Measurements from ENCODE around the gene CFAP92.
A peak's percentile ranks its signal among the peaks of the same experiment; 100 is the strongest.

Gene CFAP92

DNA sequence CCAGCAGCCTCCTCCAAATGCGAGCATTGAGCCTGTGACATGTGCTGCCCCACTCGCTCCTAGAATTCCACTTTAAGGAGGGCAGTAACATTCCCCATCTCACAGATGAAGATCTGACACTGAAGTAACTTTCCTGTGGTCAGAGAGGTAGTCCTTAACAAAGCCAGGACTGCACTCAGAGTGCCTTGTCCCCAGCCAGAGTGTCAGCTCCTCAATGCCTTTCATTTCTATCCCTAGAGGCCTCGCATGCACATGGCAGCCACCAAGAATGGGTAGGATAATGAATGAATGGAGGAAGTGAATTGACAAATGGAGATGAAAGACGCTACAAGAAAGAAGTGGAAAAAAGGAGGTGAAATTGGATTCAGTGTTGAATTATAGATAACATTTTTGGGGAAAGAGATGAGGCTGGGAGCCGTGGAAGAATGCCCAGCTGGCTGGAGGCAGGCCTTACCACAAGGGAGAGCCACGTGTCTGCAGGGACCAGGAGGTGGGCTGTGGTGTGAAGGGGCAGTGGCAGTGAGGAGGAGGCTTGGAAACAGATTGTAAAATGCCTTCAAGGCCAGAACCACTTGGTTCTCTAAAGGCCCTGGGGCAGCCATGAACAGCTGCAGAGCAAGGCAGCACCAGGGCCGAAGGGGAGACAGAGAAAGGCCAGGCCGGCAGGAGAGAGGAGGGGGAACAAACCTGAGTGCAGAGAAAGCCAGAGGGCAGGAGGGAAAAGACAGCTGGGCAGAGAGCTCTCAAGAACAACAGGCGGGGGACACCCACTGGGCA, 10.4 kb downstream of the CFAP92 start:
- DNase-seq (ENCODE audit: low spot score): no peak

- no peak for DNase-seq (ENCODE audit: low spot score)
These were observed 18.6 kb downstream of the CFAP92 start for GRCh38 chr3:128975276-128975675.

GRCh38 chr3:128973988-128974564, 19.8 kb downstream of the CFAP92 start:
- no peak for DNase-seq (ENCODE audit: low spot score)

DNA sequence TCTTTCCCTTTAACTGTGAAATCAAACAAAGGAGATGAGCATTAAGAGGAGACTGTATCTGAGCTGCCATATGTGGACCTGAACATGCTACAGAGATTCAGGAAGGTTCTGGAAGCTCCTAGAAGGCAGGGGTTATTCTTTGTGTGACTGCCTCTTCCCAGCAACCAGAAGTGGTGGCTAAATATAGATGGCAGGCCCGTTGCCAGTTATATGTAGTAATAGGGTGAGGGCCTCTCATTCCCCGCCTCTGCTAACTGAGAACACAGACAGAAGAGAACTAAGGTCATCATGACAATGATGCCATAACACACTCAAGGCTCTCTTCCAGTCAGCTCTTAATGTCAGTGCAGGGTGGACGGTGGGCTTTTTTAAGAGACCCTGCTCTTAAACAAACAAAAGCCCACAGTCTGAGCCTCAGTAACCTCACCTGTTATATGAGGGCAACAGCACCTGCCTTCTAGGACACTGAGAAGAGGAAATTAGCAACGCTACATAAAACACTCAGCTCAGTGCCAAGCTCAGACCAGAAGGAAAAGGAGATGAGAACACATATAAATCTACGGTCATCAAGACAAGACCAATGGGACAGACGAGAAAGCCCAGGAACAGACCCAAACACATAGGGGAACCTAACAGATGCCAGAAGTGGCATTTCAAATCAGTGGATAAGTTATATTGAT, 22.3 kb downstream of the CFAP92 start:
- no peak for DNase-seq (ENCODE audit: low spot score)

- no peak for DNase-seq (ENCODE audit: low spot score)
These were observed 23.2 kb downstream of the CFAP92 start for GRCh38 chr3:128970740-128971047.

DNA sequence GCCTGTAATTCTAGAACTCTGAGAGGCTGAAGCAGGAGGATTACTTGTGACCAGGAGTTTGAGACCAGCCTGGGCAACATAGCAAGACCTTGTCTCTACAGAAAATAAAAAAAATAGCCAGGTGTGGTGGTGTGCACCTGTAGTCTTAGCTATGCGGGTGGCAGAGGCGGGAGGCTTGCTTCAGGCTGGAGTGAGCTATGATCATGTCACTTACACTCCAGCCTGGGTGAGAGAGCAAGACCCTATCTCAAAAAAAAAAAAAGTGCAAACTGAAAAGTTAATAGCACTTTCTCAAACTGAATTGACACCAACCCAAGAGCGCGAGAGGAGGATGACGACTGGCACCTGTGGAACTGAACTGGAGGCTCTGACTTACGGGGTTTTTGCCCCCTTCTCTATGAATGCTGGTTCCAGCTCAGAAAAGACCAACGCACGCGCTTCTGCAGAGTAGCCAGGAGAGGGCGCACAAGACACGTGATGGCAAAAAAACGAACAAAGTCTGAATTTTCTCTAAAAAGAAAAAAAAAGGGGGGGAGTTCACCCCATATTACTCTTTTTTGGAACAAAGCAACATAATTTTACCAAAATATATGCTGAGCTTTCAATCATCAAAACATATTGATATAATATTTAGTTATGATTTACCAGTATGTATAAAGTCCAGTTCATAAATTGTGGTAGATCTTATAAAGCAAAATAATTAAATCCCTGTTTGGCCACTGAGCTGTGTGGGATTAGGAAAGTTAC, 23.7 kb downstream of the CFAP92 start:
- DNase-seq (ENCODE audit: low spot score): peak; percentile 61

DNA sequence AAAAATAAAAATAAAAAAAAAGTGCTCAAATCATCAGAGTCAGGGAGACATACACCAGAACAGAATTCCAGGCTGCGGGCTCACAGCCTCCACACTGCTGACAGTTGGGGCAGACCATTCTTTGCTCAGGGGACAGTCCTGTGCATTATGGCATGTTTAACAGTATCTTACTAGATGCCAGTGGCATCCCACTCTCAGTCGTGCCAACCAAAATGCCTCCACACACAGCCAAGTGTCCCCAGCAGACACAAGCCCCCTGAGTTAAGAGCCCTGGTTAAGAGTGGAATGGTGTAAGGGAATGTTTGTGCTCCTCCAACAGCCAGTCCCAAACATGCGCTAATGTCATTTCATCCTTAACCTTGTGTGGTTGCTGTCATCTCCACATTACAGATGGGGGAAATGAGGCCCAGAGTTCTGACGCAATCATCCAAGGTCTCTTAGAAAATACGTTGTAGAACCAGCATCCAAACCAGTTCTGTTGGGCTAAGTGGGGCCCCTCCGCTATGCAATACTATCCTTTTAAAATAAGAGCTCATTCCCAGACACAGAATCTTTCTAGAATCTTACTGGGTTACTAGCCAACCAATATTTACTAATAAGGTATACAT, 26.0 kb downstream of the CFAP92 start:
- no peak for DNase-seq (ENCODE audit: low spot score)

DNA sequence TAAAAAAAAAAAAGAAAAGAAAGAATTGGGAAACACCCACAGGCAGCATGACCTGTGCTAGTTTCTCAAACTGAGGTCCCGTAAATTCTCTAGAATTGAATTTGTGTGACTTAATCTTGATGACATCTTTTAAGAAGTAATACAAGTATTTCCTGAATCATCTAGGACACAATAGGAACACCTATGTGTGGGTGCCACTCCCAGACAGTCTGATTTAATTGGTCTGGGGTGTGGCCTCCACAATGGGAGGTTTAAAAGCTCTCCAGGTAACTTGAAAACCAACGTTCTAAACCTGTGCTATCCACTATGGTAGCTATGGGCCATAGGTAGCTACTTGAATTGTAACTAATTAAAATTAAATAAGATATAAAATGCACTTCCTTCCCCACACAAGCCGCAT, 28.1 kb downstream of the CFAP92 start:
- no peak for DNase-seq (ENCODE audit: low spot score)

- no peak for DNase-seq (ENCODE audit: low spot score)
These were observed 28.6 kb downstream of the CFAP92 start for GRCh38 chr3:128965280-128965679.

DNA sequence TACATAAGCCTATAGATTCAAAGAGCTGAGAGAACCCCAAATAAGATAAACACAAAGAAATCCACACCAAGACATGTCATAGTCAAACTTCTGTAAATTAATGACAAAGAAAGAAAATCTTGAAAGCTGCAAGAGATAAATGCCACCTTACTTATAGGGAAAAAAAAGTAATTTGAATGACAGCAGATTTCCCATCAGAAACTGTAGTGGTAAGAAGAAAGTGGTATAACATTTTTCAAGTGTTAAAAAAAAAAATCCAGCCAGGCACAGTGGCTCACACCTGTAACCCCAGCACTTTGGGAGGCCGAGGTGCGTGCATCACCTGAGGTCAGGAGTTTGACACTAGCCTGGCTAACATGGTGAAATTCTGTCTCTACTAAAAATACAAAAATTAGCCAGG, 37.4 kb downstream of the CFAP92 start:
- no peak for DNase-seq (ENCODE audit: low spot score)

- no peak for DNase-seq (ENCODE audit: low spot score)
These were observed 43.5 kb downstream of the CFAP92 start for GRCh38 chr3:128950223-128950938.

GRCh38 chr3:128949158-128949557, 44.7 kb downstream of the CFAP92 start:
- DNase-seq (ENCODE audit: low spot score): no peak

GRCh38 chr3:128946411-128946810, 47.5 kb downstream of the CFAP92 start:
- DNase-seq (ENCODE audit: low spot score): no peak

GRCh38 chr3:128945878-128946175, 48.0 kb downstream of the CFAP92 start:
- no peak for DNase-seq (ENCODE audit: low spot score)

DNA sequence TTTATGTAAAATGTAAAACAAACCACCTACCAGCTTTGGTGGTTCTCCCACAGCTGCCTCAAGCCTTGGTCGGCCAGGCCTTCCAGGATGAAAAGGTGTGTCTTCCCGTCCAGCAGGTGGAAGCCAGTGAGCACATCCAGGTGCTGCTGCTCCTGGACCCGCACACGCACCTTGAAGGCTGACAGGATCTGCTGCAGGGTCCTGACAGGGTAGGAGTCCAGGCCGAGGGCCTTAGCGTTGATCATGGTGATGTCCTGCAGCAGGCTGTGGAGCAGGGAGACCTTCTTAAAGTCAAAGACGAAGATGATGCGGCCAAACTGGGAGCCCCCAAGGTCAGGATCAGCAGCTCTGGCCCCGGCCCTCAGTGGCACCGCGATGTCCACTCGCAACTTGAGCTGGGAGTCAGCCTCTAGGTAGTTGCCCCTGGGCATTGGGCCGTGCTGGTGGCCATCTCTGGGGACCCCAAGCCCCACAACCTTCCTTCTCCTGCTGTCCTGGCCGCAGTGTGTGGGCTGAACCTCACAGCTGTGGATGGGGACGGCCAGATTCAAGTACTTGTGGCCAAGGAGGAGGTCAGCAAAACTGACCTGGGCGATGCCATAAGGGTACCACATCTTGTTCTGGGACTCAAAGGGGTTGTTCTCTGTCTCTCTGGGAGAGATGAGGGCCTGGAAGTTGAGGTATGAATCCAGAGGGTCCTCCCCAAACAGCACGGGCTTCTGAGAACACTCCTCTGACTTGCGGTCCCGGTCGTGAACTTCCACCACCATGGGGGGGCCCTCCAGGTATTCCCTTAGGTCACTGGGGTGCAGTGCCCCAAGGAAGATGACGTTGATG, 48.6 kb downstream of the CFAP92 start:
- DNase-seq (ENCODE audit: low spot score): no peak

GRCh38 chr3:128942161-128942952, 51.5 kb downstream of the CFAP92 start:
- DNase-seq (ENCODE audit: low spot score): no peak

GRCh38 chr3:128940252-128940651, 53.6 kb downstream of the CFAP92 start:
- DNase-seq (ENCODE audit: low spot score): no peak

DNA sequence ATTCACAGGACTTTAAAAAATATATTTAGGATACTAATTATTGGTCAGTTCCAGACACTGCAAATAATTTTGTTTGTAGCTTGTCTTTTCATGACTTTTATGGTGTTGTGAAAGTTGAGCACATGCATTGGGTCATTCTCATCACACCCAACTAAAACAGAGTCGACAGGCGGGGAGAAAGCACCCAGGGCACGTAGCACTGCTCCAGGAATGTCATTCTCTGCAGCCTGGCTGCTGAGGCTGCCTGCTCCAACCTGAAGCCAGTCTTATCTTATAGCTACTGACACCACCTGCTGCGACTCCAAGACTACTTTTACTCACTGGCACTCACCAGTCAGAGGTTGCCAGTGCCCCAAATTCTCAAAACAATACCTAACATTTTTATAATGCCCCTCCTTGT, 57.5 kb downstream of the CFAP92 start:
- DNase-seq (ENCODE audit: low spot score): no peak

DNA sequence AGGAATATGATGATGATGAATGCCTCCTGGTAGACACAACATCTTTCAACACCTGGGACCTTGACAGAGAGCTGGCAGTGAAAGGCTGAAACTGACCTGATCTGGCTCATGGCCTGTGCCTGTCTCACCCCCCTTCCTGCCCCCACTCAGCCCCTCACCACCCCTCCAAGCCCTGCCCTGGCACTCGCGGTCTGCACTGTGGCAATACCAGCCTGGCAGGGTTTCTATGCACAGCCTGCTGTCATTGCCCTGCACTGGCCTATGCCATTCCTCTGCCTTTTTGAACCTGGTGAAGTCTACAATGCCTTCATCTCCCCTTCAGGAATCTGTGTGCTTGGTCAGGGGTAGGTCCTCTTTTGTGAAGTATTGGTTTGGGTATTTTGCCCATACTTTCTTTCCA, 58.0 kb downstream of the CFAP92 start:
- no peak for DNase-seq (ENCODE audit: low spot score)

DNA sequence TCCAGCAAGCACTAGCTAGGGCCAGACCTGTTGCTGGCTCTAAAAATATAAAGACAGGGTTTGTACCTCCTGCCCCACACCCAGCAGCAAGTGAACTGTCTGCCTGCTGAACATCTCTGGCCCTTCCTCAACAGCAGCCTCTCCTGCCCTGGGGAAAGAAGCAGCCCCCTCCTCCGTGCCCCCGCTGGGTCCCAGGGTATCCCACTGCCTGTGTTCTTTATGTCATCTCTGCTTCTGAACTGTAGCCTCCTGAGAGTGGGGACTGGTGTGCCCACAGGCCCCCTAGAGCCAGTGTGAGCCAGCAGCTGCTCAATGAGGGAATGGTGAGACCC, 60.0 kb downstream of the CFAP92 start:
- no peak for DNase-seq (ENCODE audit: low spot score)
